ENCODE data around the gene PRLH.

The PRLH gene, protein sequence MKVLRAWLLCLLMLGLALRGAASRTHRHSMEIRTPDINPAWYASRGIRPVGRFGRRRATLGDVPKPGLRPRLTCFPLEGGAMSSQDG

GRCh38 chr2:237566401-237567235 is at the start of gene PRLH:
PRLH (plus strand) TSS chr2:237566574; CDS start chr2:237566574, 0 bp downstream.
- no peaks in the 10 kb centered on the region for H3K27me3 ChIP-seq (ENCODE audit: insufficient read depth, insufficient read length)
- DNase-seq (ENCODE audit: low read depth, low spot score): no peak
- H3K4me3 ChIP-seq (ENCODE audit: insufficient read length, low read depth): no peak within 1 kb of the TSS
- no peaks in the 10 kb centered on the region for H3K4me1 ChIP-seq (ENCODE audit: insufficient read depth, insufficient read length)
- no peaks in the 10 kb centered on the region for H3K9me3 ChIP-seq (ENCODE audit: insufficient read depth, low read length)
- no peak within 1 kb of the TSS for H3K9ac ChIP-seq (ENCODE audit: insufficient read length, low read depth)
- TF ChIP-seq SUZ12 (IDR thresholded peaks at IDR 0.05; ENCODE audit: extremely low read depth, insufficient read depth, insufficient read length) (no peak), YY1 (IDR thresholded peaks at IDR 0.05; ENCODE audit: insufficient read depth, insufficient read length) (no peak), ZNF274 (IDR thresholded peaks at IDR 0.05; ENCODE audit: low read depth, low read length) (no peak)
- no peaks in the 10 kb centered on the region for H3K36me3 ChIP-seq (ENCODE audit: insufficient read depth, insufficient read length, low read length)

DNA sequence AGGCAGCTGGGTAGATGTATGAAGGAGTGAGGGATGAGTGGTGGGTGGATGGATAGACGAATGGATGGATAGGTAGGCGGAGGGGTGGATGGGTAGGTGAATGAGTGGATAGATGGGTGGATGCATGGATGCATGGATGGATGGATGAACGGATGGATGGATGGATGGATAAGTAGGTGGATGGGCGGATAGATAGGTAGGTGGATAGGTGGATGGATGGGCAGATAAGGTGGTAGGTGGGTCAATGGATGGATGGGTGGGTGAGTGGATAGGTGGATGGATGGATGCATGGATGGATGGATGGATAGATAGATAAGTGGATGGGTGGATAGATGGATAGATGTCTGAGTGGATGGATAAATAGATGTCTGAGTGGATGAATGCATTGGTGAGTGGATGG is 49.2 kb upstream of the PRLH start:
- no peak for TF ChIP-seq SUZ12 (IDR thresholded peaks at IDR 0.05; ENCODE audit: extremely low read depth, insufficient read depth, insufficient read length)
- peaks cover 2% of the 10 kb centered on the region for H3K27me3 ChIP-seq (ENCODE audit: insufficient read depth, insufficient read length)
- H3K9ac ChIP-seq (ENCODE audit: insufficient read length, low read depth): no peak overlapping the region
- peaks cover 2% of the 10 kb centered on the region for H3K4me1 ChIP-seq (ENCODE audit: insufficient read depth, insufficient read length)
- no peak for DNase-seq (ENCODE audit: low read depth, low spot score)
- H3K36me3 ChIP-seq (ENCODE audit: insufficient read depth, insufficient read length, low read length): no peaks in the 10 kb centered on the region
- H3K4me3 ChIP-seq (ENCODE audit: insufficient read length, low read depth): no peak overlapping the region
- no peaks in the 10 kb centered on the region for H3K9me3 ChIP-seq (ENCODE audit: insufficient read depth, low read length)

DNA sequence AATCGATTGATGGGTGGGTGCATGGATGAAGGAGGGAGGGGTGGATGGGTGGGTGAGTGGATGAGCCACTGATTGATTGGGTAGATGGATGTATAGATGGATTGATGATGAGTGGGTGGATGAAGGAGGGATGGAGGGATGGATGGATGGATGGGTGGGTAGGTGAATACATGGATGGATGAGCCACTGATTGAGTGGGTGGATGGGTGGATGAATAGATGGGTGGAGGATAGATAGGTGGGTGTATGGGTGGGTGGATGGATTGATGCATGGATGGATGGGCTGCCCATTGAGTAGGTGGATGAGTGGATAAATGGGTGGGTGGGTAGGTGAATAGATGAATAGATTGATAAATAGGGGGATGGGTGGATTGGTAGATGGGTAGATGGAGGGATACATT is 48.4 kb upstream of the PRLH start:
- Histone ChIP-seq H3K36me3 (ENCODE audit: insufficient read depth, insufficient read length, low read length) (no peaks in the 10 kb centered on the region), H3K9ac (ENCODE audit: insufficient read length, low read depth) (no peak overlapping the region), H3K9me3 (ENCODE audit: insufficient read depth, low read length) (no peaks in the 10 kb centered on the region), H3K4me3 (ENCODE audit: insufficient read length, low read depth) (no peak overlapping the region), H3K27me3 (ENCODE audit: insufficient read depth, insufficient read length) (peaks cover 2% of the 10 kb centered on the region), H3K4me1 (ENCODE audit: insufficient read depth, insufficient read length) (peaks cover 2% of the 10 kb centered on the region)
- no peak for TF ChIP-seq YY1 (IDR thresholded peaks at IDR 0.05; ENCODE audit: insufficient read depth, insufficient read length)
- no peak for TF ChIP-seq ZNF274 (IDR thresholded peaks at IDR 0.05; ENCODE audit: low read depth, low read length)
- TF ChIP-seq SUZ12 (IDR thresholded peaks at IDR 0.05; ENCODE audit: extremely low read depth, insufficient read depth, insufficient read length): no peak
- DNase-seq (ENCODE audit: low read depth, low spot score): no peak

GRCh38 chr2:237519506-237520245 is 46.7 kb upstream of the PRLH start:
- Histone ChIP-seq H3K4me3 (ENCODE audit: insufficient read length, low read depth) (no peak overlapping the region), H3K9ac (ENCODE audit: insufficient read length, low read depth) (no peak overlapping the region), H3K27me3 (ENCODE audit: insufficient read depth, insufficient read length) (peaks cover 2% of the 10 kb centered on the region), H3K9me3 (ENCODE audit: insufficient read depth, low read length) (no peaks in the 10 kb centered on the region), H3K36me3 (ENCODE audit: insufficient read depth, insufficient read length, low read length) (no peaks in the 10 kb centered on the region), H3K4me1 (ENCODE audit: insufficient read depth, insufficient read length) (peaks cover 3% of the 10 kb centered on the region)
- DNase-seq (ENCODE audit: low read depth, low spot score): no peak
- no peak for TF ChIP-seq YY1 (IDR thresholded peaks at IDR 0.05; ENCODE audit: insufficient read depth, insufficient read length)
- TF ChIP-seq ZNF274 (IDR thresholded peaks at IDR 0.05; ENCODE audit: low read depth, low read length): no peak
- TF ChIP-seq SUZ12 (IDR thresholded peaks at IDR 0.05; ENCODE audit: extremely low read depth, insufficient read depth, insufficient read length): no peak

GRCh38 chr2:237520290-237520689 is 46.1 kb upstream of the PRLH start:
- DNase-seq (ENCODE audit: low read depth, low spot score): no peak
- Histone ChIP-seq H3K9me3 (ENCODE audit: insufficient read depth, low read length) (no peaks in the 10 kb centered on the region), H3K4me3 (ENCODE audit: insufficient read length, low read depth) (no peak overlapping the region), H3K27me3 (ENCODE audit: insufficient read depth, insufficient read length) (peaks cover 2% of the 10 kb centered on the region), H3K4me1 (ENCODE audit: insufficient read depth, insufficient read length) (peaks cover 6% of the 10 kb centered on the region), H3K36me3 (ENCODE audit: insufficient read depth, insufficient read length, low read length) (no peaks in the 10 kb centered on the region), H3K9ac (ENCODE audit: insufficient read length, low read depth) (no peak overlapping the region)
- TF ChIP-seq ZNF274 (IDR thresholded peaks at IDR 0.05; ENCODE audit: low read depth, low read length) (no peak), YY1 (IDR thresholded peaks at IDR 0.05; ENCODE audit: insufficient read depth, insufficient read length) (no peak), SUZ12 (IDR thresholded peaks at IDR 0.05; ENCODE audit: extremely low read depth, insufficient read depth, insufficient read length) (no peak)

DNA sequence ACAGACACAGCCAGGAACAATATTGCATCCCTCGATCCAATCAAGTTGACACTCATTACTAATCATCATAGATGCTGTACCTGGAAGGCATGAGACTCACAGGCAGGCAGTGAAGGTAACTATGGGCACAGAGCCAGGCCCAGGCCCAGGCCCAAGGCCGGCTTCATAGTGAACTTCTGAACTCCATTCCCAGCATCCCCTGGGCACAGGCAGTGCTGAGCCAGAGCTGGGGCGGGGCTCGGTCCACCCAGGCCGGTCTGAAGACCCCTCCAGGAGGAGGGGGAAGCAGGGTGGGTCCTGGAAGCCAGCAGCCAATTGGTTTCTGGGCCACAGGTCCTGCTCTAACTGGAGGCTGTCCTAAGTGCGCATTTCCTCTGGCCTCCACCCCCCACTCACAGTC is 41.7 kb upstream of the PRLH start:
- Histone ChIP-seq H3K4me1 (ENCODE audit: insufficient read depth, insufficient read length) (peaks cover 8% of the 10 kb centered on the region), H3K27me3 (ENCODE audit: insufficient read depth, insufficient read length) (no peaks in the 10 kb centered on the region), H3K36me3 (ENCODE audit: insufficient read depth, insufficient read length, low read length) (no peaks in the 10 kb centered on the region), H3K9ac (ENCODE audit: insufficient read length, low read depth) (no peak overlapping the region), H3K9me3 (ENCODE audit: insufficient read depth, low read length) (no peaks in the 10 kb centered on the region), H3K4me3 (ENCODE audit: insufficient read length, low read depth) (no peak overlapping the region)
- no peak for DNase-seq (ENCODE audit: low read depth, low spot score)
- no peak for TF ChIP-seq YY1 (IDR thresholded peaks at IDR 0.05; ENCODE audit: insufficient read depth, insufficient read length)
- TF ChIP-seq SUZ12 (IDR thresholded peaks at IDR 0.05; ENCODE audit: extremely low read depth, insufficient read depth, insufficient read length): no peak
- no peak for TF ChIP-seq ZNF274 (IDR thresholded peaks at IDR 0.05; ENCODE audit: low read depth, low read length)

- DNase-seq (ENCODE audit: low read depth, low spot score): no peak
- Histone ChIP-seq H3K4me3 (ENCODE audit: insufficient read length, low read depth) (no peak overlapping the region), H3K9ac (ENCODE audit: insufficient read length, low read depth) (no peak overlapping the region), H3K27me3 (ENCODE audit: insufficient read depth, insufficient read length) (no peaks in the 10 kb centered on the region), H3K36me3 (ENCODE audit: insufficient read depth, insufficient read length, low read length) (no peaks in the 10 kb centered on the region), H3K9me3 (ENCODE audit: insufficient read depth, low read length) (no peaks in the 10 kb centered on the region), H3K4me1 (ENCODE audit: insufficient read depth, insufficient read length) (peaks cover 10% of the 10 kb centered on the region)
- TF ChIP-seq ZNF274 (IDR thresholded peaks at IDR 0.05; ENCODE audit: low read depth, low read length): no peak
- TF ChIP-seq SUZ12 (IDR thresholded peaks at IDR 0.05; ENCODE audit: extremely low read depth, insufficient read depth, insufficient read length): no peak
- no peak for TF ChIP-seq YY1 (IDR thresholded peaks at IDR 0.05; ENCODE audit: insufficient read depth, insufficient read length)
Measured at GRCh38 chr2:237525559-237526157, 40.7 kb upstream of the PRLH start.

Data from NT2/D1 (cell line).